Kidney epithelial cell (primary cell): ENCODE measurements around the gene VEZT. TPM values are rescaled to one million over a fixed set of nuclear protein-coding genes. Genes with fewer than 3 reads are reported as not detected.
"Not testable (repeated sequence)": the region's sequence is repeated elsewhere in the genome, so short reads cannot be mapped to it uniquely, and the experiment has no call there.

Source experiments
- DNase-seq: peaks from one replicate; pipeline ENCODE4 v3.0.0-alpha.2; 2010; ENCODE audit warnings: low read depth
- H3K27me3 ChIP-seq: 2 replicates; pipeline ENCODE4 v1.6.0; 2011; ENCODE audit warnings: low read length; ENCODE audit not compliant: control insufficient read depth, insufficient read depth
- H3K36me3 ChIP-seq: 2 replicates; pipeline ENCODE4 v1.5.1; 2011; ENCODE audit warnings: low read length; ENCODE audit not compliant: control insufficient read depth, insufficient read depth
- H3K4me3 ChIP-seq: 2 replicates; pipeline ENCODE4 v1.5.1; 2011; ENCODE audit warnings: low read depth, mild to moderate bottlenecking, control low read depth, low read length
- total RNA-seq: library from RNA; depleted of rRNA; stranded (reverse); fragments of >200 nt; gene quantifications from 2 replicates; pipeline ENCODE4 v1.2.3, GENCODE V29; 2015
- TF ChIP-seq, protein P1 (sequence below): IDR thresholded peaks from 2 replicates; pipeline ENCODE4 v1.5.1; 2011; ENCODE audit warnings: mild to moderate bottlenecking, moderate library complexity, low read length, control low read depth, inconsistent platforms; ENCODE audit not compliant: insufficient read depth, poor library complexity, severe bottlenecking

Gene VEZT
- total RNA-seq, 1 donor from 2014 or later: 82.7 TPM

DNA sequence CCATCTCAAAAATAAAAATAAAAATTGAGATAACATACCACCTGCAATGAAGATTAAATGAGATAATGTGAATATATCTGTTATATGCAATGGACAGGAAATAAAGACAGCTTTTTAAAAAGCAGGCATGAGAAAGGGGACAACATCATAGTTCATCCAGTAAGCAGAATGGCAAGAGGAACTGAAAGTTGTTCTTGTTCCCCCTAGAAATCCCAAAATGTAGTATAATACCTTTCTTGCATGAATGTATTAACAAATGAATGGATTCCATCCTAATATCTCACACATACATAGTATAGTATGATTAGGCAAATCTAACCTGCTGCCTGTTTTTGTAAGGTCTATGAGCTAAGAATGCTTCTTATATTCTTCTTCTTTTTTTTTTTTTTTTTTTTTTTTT lies 31.8 kb upstream of the VEZT start:
- Histone ChIP-seq H3K27me3 (no peaks in the 10 kb centered on the region), H3K4me3 (no peak overlapping the region), H3K36me3 (no peaks in the 10 kb centered on the region)
- TF ChIP-seq, protein P1, sequence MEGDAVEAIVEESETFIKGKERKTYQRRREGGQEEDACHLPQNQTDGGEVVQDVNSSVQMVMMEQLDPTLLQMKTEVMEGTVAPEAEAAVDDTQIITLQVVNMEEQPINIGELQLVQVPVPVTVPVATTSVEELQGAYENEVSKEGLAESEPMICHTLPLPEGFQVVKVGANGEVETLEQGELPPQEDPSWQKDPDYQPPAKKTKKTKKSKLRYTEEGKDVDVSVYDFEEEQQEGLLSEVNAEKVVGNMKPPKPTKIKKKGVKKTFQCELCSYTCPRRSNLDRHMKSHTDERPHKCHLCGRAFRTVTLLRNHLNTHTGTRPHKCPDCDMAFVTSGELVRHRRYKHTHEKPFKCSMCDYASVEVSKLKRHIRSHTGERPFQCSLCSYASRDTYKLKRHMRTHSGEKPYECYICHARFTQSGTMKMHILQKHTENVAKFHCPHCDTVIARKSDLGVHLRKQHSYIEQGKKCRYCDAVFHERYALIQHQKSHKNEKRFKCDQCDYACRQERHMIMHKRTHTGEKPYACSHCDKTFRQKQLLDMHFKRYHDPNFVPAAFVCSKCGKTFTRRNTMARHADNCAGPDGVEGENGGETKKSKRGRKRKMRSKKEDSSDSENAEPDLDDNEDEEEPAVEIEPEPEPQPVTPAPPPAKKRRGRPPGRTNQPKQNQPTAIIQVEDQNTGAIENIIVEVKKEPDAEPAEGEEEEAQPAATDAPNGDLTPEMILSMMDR: no peak
- DNase-seq: no peak

DNA sequence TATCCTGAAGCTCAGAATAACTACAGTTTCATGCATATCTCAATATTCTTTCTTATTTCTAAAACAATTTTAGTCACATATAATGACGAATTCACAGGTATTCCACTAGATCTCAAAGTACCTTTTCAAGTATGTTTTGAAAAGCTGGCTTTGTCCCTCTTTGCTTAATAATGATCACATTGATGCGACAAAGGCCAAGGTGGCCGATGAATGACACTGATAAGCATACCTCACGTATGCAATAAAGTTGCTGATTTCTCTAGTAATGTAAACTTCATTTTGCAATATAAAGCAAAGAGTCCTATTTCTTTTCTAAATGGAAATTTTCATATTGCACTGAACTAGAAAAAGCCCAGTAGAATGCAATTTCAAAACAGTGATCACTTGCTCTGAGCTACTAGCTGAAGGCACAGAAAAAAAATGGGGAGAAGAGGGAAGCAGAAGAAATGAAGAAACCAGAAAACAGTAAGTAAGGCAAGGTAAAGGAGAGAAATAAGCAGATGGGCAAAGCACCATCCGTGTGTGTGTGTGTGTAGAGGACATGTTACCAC lies 29.7 kb upstream of the VEZT start:
- TF ChIP-seq, protein P1: no peak
- DNase-seq: no peak
- no peak overlapping the region for H3K4me3 ChIP-seq
- no peaks in the 10 kb centered on the region for H3K36me3 ChIP-seq
- no peaks in the 10 kb centered on the region for H3K27me3 ChIP-seq

DNA sequence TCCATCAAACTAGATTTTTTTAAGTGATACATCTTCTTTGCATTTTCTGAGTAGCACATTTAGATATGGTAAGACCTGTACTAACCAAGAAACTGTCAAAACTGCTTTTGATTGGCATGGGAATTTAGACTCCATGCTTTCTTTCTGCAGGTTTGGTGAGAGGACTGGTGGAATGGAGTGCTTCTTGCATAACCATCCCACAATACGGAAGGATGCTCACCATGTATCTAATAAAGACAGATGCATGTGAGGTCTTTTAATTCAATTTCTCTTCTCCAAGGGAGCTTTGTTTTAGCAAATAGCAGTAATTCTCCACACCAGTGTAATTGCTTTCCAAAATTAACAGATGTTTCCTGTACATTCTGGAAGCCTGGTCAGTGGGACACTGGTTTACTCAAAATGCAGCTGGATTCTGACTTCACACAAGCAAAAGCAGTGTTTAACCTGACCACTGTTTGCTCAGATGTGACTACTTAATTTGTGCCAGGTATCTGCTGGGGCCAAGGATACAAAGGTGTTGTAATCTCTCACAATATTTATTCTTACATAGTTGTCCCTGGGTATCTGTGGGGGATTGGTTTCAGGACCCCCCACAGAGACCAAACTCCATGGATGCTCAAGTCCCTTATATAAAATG lies 26.4 kb upstream of the VEZT start:
- H3K27me3 ChIP-seq: no peaks in the 10 kb centered on the region
- DNase-seq: no peak
- TF ChIP-seq, protein P1: no peak
- no peaks in the 10 kb centered on the region for H3K36me3 ChIP-seq
- H3K4me3 ChIP-seq: no peak overlapping the region

DNA sequence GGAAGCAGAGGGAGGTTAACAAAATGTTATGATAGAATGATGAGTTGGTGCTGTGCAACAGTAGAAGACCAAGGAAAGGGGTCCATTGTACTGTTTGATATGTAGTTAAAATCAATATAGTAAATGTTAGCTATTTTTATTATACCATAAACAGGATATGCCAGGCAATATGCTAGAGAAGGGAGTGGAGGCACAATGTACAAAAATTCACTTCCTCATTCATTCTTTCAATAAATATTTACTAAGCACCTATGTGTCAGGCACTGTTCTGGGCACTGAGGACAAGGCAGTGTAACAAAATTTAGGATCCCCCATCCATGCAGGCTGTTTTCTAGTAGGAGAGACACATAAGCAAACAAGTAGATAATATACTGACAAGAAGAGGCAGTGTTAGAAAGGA lies 25.3 kb upstream of the VEZT start:
- no peak overlapping the region for H3K4me3 ChIP-seq
- H3K36me3 ChIP-seq: no peaks in the 10 kb centered on the region
- no peak for DNase-seq
- TF ChIP-seq, protein P1: no peak
- no peaks in the 10 kb centered on the region for H3K27me3 ChIP-seq

DNA sequence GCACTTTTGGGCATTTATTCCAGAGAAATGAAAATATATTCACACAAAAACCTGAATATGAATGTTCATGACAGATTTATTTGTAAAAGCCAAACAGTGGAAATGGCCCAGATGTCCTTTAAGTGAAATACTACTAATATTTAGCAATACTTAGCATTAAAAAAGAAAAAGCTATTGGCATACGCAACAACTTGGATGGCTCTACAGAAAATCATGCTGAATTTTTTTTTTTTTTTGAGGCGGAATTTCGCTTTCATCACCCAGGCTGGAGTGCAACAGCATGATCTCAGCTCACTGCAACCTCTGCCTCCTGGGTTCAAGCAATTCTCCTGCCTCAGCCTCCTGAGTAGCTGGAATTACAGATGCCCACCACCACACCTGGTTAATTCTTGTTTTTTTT lies 24.5 kb upstream of the VEZT start:
- no peak overlapping the region for H3K4me3 ChIP-seq
- H3K27me3 ChIP-seq: no peaks in the 10 kb centered on the region
- DNase-seq: no peak
- H3K36me3 ChIP-seq: no peaks in the 10 kb centered on the region
- TF ChIP-seq, protein P1: no peak

DNA sequence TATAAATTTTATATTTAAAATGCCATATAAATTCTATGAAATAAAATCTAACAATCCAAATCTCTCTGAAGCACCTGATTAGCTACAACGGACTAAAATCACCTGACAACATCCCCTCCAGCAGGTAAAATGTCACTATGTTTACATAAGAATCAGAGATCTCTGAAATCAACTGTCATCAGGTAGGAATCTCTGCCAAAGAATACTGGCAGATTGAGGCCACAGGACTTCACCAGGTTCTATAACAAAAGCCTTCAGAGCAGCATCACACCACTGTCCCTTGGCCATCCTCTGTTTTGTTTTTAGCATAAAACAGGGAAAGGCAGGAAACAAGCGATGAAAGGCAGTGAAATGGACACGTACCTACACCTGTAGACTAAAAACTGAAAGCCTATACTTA lies 22.5 kb upstream of the VEZT start:
- no peaks in the 10 kb centered on the region for H3K36me3 ChIP-seq
- TF ChIP-seq, protein P1: no peak

DNA sequence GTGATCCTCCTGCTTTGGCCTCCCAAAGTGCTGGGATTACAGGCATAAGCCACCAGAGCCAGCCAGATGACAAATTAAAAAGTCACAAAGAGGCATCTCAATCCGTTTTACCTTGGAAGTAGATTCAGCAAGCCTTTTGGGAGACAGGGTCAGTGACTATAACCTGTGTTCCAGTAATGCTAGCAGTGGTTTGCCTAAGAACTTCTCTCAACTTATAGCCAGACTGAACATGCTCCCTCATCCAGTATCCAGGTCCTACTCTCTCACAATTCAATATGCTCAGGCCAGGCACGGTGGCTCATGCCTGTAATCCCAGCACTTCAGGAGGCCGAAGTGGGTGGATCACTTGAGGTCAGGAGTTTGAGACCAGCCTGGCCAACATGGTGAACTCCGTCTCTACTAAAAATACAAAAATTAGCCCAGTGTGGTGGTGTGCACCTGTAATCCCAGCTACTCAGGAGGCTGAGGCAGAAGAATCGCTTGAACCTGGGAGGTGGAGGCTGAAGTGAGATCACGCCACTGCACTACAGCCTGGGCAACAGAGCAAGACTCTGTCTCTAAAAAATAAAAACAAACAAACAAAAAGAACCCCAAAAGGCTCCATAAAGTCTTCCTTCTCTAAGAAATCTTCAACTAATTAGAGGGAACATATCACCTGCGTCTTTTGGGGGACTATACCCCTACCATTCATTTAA lies 20.6 kb upstream of the VEZT start:
- not testable (repeated sequence) for DNase-seq, H3K36me3 ChIP-seq, H3K4me3 ChIP-seq, H3K27me3 ChIP-seq

More for the DNA sequence above, 22.5 kb upstream of the VEZT start:
- Histone ChIP-seq H3K4me3 (no peak overlapping the region), H3K27me3 (no peaks in the 10 kb centered on the region)
- DNase-seq: no peak
